Measurements from ENCODE around the gene UTY.

DNA sequence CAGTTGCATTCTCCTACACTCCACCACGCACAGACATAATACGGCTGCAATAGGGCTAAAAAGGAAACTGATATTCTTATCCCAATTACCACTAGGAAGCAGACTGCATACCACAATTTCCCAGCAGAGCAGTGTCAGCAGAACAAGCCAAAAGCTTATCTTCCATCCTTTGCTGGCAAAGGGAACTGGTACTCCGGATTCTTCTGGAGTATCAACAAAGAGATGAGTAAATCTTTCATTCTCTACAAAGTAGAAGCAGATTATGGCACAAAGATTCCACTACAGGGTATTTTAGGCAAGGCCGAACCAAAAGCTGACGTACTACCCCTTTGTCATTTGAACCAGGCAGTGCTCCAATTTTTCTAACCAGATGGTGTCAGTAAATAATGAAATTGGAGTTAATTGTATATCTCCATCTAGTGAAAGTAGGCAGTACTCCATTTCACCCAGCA is 56.5 kb downstream of the UTY start:
- TF ChIP-seq NR3C1 (CRISPR knock-in tag; IDR thresholded peaks at IDR 0.05) (no peak), PHF20 (IDR thresholded peaks at IDR 0.05; ENCODE audit: partially characterized antibody) (no peak), TRIM28 (IDR thresholded peaks at IDR 0.05) (no peak)
